ENCODE results near the gene NAGS. TPM values are rescaled to one million over a fixed set of nuclear protein-coding genes. Genes with fewer than 3 reads are reported as not detected.

NAGS gene
- total RNA-seq, 4 donors from 2014 or later = 0.73 to 1.9 (median 0.99) TPM

GRCh38 chr17:43974382-43975266, 29.8 kb upstream of the NAGS start:
- Histone ChIP-seq H3K36me3 (no peaks in the 10 kb centered on the region), H3K27me3 (peaks cover 19% of the 10 kb centered on the region), H3K27ac (no peak overlapping the region), H3K4me3 (no peak overlapping the region), H3K4me1 (no peaks in the 10 kb centered on the region), H3K9me3 (no peaks in the 10 kb centered on the region)
- WGBS = 57% methylated on average over 14 of the region's 14 CpGs
- no peak for TF ChIP-seq CTCF (IDR thresholded peaks at IDR 0.05)
- DNase-seq (ENCODE audit: low spot score in 2 of 2) = no peak

- no peak for TF ChIP-seq CTCF (IDR thresholded peaks at IDR 0.05)
- H3K27me3 ChIP-seq = peaks cover 20% of the 10 kb centered on the region
- H3K4me1 ChIP-seq = no peaks in the 10 kb centered on the region
- 64% methylated on average over 18 of the region's 27 CpGs for WGBS
- no peak overlapping the region for H3K4me3 ChIP-seq
- no peak for DNase-seq (ENCODE audit: low spot score in 2 of 2)
- H3K9me3 ChIP-seq = no peaks in the 10 kb centered on the region
- no peak overlapping the region for H3K27ac ChIP-seq
- H3K36me3 ChIP-seq = no peaks in the 10 kb centered on the region
Observed at GRCh38 chr17:43975898-43976297, 28.5 kb upstream of the NAGS start.

- Histone ChIP-seq H3K27ac (no peak overlapping the region), H3K4me1 (no peaks in the 10 kb centered on the region), H3K36me3 (no peaks in the 10 kb centered on the region), H3K9me3 (no peaks in the 10 kb centered on the region), H3K4me3 (no peak overlapping the region), H3K27me3 (peaks cover 30% of the 10 kb centered on the region)
- WGBS = 71% methylated on average over 9 of the region's 9 CpGs
- no peak for TF ChIP-seq POLR2AphosphoS5 (IDR thresholded peaks at IDR 0.05)
- TF ChIP-seq POLR2A (IDR thresholded peaks at IDR 0.05) = no peak
- no peak for DNase-seq (ENCODE audit: low spot score in 2 of 2)
Observed at GRCh38 chr17:43976963-43977837, 27.2 kb upstream of the NAGS start.

- Histone ChIP-seq H3K9me3 (no peaks in the 10 kb centered on the region), H3K27ac (no peak overlapping the region), H3K4me1 (no peaks in the 10 kb centered on the region), H3K4me3 (no peak overlapping the region), H3K36me3 (no peaks in the 10 kb centered on the region), H3K27me3 (peaks cover 39% of the 10 kb centered on the region)
- TF ChIP-seq POLR2AphosphoS5 (IDR thresholded peaks at IDR 0.05) (no peak), EP300 (IDR thresholded peaks at IDR 0.05) (no peak), POLR2A (IDR thresholded peaks at IDR 0.05) (no peak), CTCF (IDR thresholded peaks at IDR 0.05) (no peak)
- no peak for DNase-seq (ENCODE audit: low spot score in 2 of 2)
- 82% methylated on average over 2 of the region's 2 CpGs for WGBS
Observed at GRCh38 chr17:43978078-43978477, 26.3 kb upstream of the NAGS start.

- Histone ChIP-seq H3K4me1 (peaks cover 8% of the 10 kb centered on the region), H3K36me3 (no peaks in the 10 kb centered on the region), H3K27ac (no peak overlapping the region), H3K27me3 (peaks cover 42% of the 10 kb centered on the region), H3K4me3 (no peak overlapping the region), H3K9me3 (no peaks in the 10 kb centered on the region)
- WGBS = 47% methylated on average over 7 of the region's 7 CpGs
- TF ChIP-seq CTCF (IDR thresholded peaks at IDR 0.05) = no peak
- TF ChIP-seq POLR2AphosphoS5 (IDR thresholded peaks at IDR 0.05) = no peak
- TF ChIP-seq EP300 (IDR thresholded peaks at IDR 0.05) = no peak
- no peak for TF ChIP-seq POLR2A (IDR thresholded peaks at IDR 0.05)
- DNase-seq (ENCODE audit: low spot score in 2 of 2) = no peak
Observed at GRCh38 chr17:43979011-43979410, 25.4 kb upstream of the NAGS start.
